ENCODE data around the gene B4GALNT2.
"Not testable (repeated sequence)": the region's sequence is repeated elsewhere in the genome, so short reads cannot be mapped to it uniquely, and the experiment has no call there.

The B4GALNT2 gene

GRCh38 chr17:49180303-49180702, 47.7 kb downstream of the B4GALNT2 start:
- peak; percentile 23 to 48 for DNase-seq (ENCODE audit: low read depth in 2 of 2, low spot score in 1 of 2)

- no peak for DNase-seq (ENCODE audit: low read depth in 2 of 2, low spot score in 1 of 2)
Measured at GRCh38 chr17:49180998-49181635, 48.5 kb downstream of the B4GALNT2 start.

DNA sequence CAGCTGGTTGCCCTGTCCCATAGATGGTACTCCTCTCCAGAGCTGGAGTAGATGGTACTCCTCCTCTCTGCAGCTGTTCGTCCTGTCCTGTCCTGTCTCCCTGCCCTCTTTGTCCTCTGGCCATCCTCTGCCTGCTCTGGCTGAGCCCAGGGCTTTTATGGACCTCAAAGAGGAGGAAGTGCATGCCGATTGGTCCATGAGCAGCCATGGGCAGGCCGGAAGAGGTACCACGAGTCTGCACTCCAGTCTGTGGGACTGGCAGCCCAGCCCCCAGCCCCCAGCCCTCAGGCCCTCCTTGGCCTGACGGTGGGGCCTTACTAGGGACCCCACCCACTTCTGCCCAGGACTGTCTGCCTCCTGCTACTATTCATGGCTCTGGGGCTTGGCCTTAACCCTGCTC, 50.8 kb downstream of the B4GALNT2 start:
- DNase-seq (ENCODE audit: low read depth in 2 of 2, low spot score in 1 of 2): no peak

DNA sequence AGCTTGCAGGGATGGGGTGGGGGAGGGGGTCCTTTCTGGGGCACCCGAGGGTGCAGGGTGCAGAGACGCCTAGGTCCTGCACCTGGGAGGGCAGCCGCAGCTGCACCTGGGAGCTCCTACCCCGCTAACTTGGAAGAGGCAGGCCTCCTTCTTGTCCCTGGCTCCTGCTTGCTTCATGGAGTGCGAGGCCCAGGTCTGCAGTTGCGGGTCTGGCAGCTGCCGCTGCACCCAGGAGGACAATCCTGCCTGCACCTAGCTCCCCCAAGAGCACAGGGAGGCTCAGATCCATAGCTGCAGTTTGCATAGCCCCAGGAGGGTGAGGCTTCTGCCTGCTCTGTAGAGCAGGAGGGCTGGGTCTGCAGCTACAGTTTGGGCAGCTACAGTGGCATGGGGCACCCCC, 51.2 kb downstream of the B4GALNT2 start:
- DNase-seq (ENCODE audit: low read depth in 2 of 2, low spot score in 1 of 2): no peak

- DNase-seq (ENCODE audit: low read depth in 2 of 2, low spot score in 1 of 2): not testable (repeated sequence)
Measured at GRCh38 chr17:49184522-49184921, 52.0 kb downstream of the B4GALNT2 start.

DNA sequence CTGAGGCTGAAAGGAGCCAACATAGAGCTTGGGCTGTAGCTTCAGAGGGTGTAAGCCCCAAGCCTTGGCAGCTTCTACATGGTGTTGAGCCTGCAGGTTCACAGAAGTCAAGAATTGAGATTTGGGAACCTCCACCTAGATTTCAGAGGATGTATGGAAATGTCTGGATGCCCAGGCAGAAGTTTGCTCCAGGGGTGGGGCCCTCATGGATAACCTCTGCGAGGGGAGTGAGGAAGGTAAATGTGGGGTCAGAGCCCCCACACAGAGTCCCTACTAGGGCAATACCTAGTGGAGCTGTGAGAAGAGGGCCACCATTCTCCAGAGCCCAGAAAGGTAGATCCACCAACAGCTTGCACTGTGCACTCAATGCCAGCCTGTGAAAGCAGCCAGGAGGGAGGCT, 52.8 kb downstream of the B4GALNT2 start:
- DNase-seq (ENCODE audit: low read depth in 2 of 2, low spot score in 1 of 2): not testable (repeated sequence)

DNA sequence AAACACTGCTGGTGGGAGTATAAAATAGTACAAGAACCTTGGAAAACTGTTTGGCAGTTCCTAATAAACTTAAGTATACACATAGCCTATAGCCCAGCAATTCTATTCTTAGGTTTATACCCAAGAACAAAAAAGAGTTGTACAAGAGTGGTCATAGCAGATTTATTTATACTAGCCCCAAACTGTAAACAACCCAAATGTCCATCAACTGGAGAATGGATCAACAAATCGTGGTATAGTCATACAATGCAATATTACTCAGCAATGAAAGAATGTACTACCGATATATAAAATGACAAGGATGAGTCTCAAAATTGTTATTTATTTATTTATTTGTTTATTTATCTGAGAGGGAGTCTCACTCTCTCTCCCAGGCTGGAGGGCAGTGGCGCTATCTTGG, 54.7 kb downstream of the B4GALNT2 start:
- no peak for DNase-seq (ENCODE audit: low read depth in 2 of 2, low spot score in 1 of 2)

DNA sequence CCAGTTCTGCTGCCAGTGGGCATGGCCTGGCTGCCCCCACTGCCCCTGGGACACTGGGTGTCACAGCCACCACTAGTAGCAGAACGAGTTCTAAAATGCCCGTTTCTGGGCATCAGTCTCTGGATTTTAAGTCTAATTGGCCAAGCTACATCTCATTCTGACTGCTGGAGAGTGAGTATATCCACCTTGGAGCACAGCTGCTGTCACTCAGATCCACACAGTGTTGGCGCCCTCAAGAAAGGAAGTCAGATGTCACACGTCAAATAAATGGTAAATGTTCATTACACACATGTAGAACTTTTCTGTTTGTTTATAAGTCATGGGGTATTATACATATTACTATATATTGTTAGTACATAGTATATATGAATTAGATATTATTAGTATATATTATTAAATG, 58.4 kb downstream of the B4GALNT2 start:
- no peak for DNase-seq (ENCODE audit: low read depth in 2 of 2, low spot score in 1 of 2)

DNA sequence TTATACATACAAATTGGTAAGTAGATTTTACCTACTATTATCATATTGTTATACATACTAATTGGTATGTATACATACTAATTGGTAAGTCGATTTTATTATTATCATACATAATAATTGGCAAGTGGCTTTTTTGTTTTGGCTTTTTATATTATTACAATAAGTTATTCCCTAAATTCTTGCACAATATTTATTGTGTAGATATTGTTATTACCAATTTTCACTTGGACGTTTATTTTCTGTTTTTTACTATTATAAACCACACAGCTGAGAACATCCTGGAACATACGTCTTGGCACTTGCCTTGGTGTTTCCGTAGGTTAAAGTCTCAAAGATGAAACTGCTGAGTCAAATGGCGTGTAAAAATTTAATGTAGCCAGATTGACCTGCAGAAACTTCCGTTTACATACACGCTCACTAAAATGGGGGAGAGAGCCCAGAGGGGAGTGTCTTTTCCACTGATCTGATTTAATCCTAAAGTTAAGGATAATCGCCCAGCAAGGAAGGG, 58.9 kb downstream of the B4GALNT2 start:
- no peak for DNase-seq (ENCODE audit: low read depth in 2 of 2, low spot score in 1 of 2)

- DNase-seq (ENCODE audit: low read depth in 2 of 2, low spot score in 1 of 2): peak; percentile 80 to 96
Measured at GRCh38 chr17:49191917-49192741, 59.6 kb downstream of the B4GALNT2 start.

- DNase-seq (ENCODE audit: low read depth in 2 of 2, low spot score in 1 of 2): no peak
Measured at GRCh38 chr17:49193513-49194296, 61.1 kb downstream of the B4GALNT2 start.

DNA sequence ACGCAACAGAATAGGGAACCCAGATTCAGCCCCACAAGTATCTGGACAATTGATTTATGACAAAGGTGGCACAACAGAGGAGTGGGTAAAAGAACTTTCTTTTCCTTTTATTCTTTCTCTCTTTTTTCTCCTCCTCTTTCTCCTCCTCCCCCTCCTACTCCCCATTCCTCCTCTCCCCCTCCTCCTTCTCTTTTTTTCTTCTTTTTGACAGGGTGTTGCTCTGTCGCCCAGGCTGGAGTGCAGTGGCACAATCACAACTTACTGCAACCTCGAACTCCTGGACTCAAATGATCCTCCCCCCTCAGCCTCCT, 61.7 kb downstream of the B4GALNT2 start:
- no peak for DNase-seq (ENCODE audit: low read depth in 2 of 2, low spot score in 1 of 2)

DNA sequence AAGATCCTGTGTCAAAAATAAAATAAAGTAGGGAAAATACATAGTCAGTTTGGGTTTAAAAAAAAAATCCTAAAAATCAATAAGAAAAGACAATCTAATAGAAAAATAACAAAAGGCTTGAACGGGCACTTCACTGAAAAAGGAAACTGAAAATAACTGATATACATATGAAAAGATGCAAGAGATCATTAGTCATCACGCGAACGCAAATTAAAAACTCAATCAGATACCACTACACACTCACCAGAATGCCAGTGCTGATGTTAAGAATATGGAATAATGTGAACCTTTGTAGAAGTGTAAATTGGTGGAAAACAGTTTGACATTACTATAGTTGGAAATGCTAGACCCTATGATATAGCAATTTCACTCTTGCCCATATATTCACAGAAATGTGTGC, 63.2 kb downstream of the B4GALNT2 start:
- no peak for DNase-seq (ENCODE audit: low read depth in 2 of 2, low spot score in 1 of 2)

- DNase-seq (ENCODE audit: low read depth in 2 of 2, low spot score in 1 of 2): no peak
Measured at GRCh38 chr17:49196520-49196919, 64.0 kb downstream of the B4GALNT2 start.

- no peak for DNase-seq (ENCODE audit: low read depth in 2 of 2, low spot score in 1 of 2)
Measured at GRCh38 chr17:49197346-49197998, 64.9 kb downstream of the B4GALNT2 start.

GRCh38 chr17:49198211-49198610, 65.6 kb downstream of the B4GALNT2 start:
- no peak for DNase-seq (ENCODE audit: low read depth in 2 of 2, low spot score in 1 of 2)

DNA sequence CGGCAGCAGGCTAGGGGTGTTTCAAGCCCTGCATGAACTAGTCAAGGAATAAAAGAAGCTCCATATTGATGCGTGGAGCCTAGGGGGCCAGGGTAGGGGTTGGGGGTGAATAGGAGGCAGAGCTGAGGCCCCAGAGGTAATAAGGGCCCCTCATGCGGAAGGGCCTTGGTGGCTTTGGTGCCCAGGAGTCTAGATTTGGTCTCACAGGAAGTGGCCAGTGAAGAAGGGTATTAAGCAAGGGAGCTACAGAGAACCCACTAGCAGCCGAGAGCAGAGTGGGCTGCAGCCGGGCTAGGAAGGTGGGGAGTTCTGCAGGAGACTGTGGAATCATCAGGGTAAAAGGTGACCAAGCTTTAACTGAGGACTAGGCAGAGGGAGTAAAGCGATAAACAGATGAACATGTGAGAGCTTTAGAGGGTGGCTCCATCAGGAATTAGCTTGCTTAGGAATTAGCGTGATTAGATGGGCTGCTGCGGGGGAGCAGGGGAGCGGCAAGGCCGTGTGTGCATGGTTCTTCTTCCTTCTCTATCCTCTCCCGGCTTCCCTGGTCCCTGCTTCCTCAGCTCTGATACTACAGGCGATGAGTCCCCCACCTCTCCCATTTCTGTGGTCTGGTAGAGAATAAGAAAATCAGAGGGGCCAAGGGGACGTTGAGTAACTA, 68.0 kb downstream of the B4GALNT2 start:
- DNase-seq (ENCODE audit: low read depth in 2 of 2, low spot score in 1 of 2): no peak

DNA sequence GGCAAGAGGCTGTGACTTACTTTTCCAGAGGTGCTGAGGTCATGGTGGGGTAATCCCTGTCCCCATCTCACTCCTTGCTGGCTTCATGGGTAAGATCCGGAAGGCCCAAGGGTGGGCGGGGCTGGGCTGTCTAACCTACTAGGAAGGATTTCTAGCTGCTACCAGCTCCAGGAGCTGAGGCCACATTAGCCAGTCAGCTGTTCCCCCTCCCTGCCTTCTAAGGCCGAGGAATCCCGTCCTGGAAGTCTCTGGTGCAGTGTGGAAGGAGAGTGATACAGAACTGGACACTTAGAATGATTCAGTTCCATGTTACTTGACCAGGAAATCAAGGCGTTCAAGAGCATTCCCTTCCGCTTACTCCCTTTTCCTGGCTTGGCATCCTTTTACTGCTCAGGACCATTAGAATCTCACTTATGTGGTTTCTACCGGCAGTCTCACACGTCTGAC, 68.9 kb downstream of the B4GALNT2 start:
- DNase-seq (ENCODE audit: low read depth in 2 of 2, low spot score in 1 of 2): no peak

- DNase-seq (ENCODE audit: low read depth in 2 of 2, low spot score in 1 of 2): no peak
Measured at GRCh38 chr17:49203796-49204195, 71.2 kb downstream of the B4GALNT2 start.

DNA sequence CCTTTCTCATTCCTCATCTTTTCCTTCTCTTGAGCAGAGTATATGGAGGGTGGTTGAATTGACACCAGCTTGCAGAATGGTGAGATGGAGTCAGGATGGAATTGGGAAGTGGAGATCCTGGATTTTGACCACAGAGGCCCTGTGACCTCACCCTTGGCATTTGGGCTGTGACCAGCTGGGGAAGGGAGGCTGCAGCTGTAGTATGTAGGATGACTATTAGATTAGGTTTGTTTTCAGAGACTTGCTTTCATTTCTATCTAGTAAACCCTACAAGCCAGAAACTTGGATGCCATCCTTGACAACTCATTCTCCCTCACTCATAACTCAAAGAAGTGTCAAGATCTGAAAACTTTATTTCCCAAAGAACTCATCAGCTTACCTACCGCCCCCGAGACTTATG, 71.9 kb downstream of the B4GALNT2 start:
- DNase-seq (ENCODE audit: low read depth in 2 of 2, low spot score in 1 of 2): no peak

GRCh38 chr17:49209061-49209571, 76.5 kb downstream of the B4GALNT2 start:
- no peak for DNase-seq (ENCODE audit: low read depth in 2 of 2, low spot score in 1 of 2)

Measured in stimulated activated CD8-positive, alpha-beta memory T cell treated with anti-CD3 and anti-CD28 coated beads, Interleukin-4, amount 100 ng/mL, for 4 hours (primary cell).